ENCODE data around the gene CNPY2. TPM values are rescaled to one million over a fixed set of nuclear protein-coding genes. Genes with fewer than 3 reads are reported as not detected.

Gene CNPY2
- total and polyA plus RNA-seq, 2 donors (not counting 3 experiments of a cell fraction or from before 2014, with no cell fraction given), result 183 to 256 TPM

DNA sequence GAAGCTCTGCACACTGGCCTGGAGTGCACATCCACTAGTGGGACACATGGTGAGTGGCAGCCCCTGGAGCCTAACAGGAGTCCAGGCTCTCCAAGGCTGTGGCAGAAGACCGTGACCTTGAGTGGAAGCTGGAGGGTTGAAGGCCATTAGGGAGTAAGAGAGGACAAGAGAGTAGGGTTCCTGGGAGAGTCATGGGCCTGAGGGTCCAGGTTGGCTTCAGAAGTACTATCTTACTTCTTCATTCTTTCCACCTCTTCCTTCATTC lies 23.3 kb upstream of the CNPY2 start:
- no peak overlapping the region for H3K4me3 ChIP-seq (replicated peaks in 1 of 3; ENCODE audit: insufficient read depth in 1 of 3, low read depth in 1 of 3, low read length in 3 of 3)
- H3K27me3 ChIP-seq (ENCODE audit: control insufficient read depth in 2 of 2, insufficient read depth in 2 of 2, low read length in 2 of 2), result no peaks in the 10 kb centered on the region
- TF ChIP-seq JUN (IDR thresholded peaks at IDR 0.05; ENCODE audit: borderline replicate concordance, insufficient read depth, insufficient read length, low read depth) (no peak), FOS (IDR thresholded peaks at IDR 0.05; ENCODE audit: borderline replicate concordance, insufficient read depth, low read length) (no peak), EZH2 (IDR thresholded peaks at IDR 0.05; ENCODE audit: borderline replicate concordance, low read depth, low read length, severe bottlenecking) (no peak), POLR2A (IDR thresholded peaks at IDR 0.05; ENCODE audit: low read depth, low read length) (no peak), GATA2 (IDR thresholded peaks at IDR 0.05; ENCODE audit: insufficient read depth, insufficient read length, low read depth, low read length) (no peak), POLR2AphosphoS5 (IDR thresholded peaks at IDR 0.05; ENCODE audit: insufficient read depth, low read depth, low read length) (no peak), MYC (IDR thresholded peaks at IDR 0.05; ENCODE audit: low read depth, low read length) (no peak)
- TF ChIP-seq, protein P1, sequence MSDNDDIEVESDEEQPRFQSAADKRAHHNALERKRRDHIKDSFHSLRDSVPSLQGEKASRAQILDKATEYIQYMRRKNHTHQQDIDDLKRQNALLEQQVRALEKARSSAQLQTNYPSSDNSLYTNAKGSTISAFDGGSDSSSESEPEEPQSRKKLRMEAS (IDR thresholded peaks at IDR 0.05; ENCODE audit: insufficient read depth, insufficient read length), result no peak
- TF ChIP-seq, protein P2, sequence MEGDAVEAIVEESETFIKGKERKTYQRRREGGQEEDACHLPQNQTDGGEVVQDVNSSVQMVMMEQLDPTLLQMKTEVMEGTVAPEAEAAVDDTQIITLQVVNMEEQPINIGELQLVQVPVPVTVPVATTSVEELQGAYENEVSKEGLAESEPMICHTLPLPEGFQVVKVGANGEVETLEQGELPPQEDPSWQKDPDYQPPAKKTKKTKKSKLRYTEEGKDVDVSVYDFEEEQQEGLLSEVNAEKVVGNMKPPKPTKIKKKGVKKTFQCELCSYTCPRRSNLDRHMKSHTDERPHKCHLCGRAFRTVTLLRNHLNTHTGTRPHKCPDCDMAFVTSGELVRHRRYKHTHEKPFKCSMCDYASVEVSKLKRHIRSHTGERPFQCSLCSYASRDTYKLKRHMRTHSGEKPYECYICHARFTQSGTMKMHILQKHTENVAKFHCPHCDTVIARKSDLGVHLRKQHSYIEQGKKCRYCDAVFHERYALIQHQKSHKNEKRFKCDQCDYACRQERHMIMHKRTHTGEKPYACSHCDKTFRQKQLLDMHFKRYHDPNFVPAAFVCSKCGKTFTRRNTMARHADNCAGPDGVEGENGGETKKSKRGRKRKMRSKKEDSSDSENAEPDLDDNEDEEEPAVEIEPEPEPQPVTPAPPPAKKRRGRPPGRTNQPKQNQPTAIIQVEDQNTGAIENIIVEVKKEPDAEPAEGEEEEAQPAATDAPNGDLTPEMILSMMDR (IDR thresholded peaks at IDR 0.05; ENCODE audit: extremely low read depth in 1 of 2, insufficient read depth in 1 of 2, low read depth in 1 of 2, low read length in 2 of 2), result no peak
- dilution Hi-C loops (cut with MboI; ENCODE audit: extremely low pct_ligation_motif_present, low sequenced_read_pairs), result no loop called here
- no peaks in the 10 kb centered on the region for H3K9me1 ChIP-seq (replicated peaks; ENCODE audit: control insufficient read depth, extremely low read depth, insufficient read depth, low read length)
- no peak overlapping the region for H3K27ac ChIP-seq (ENCODE audit: insufficient read depth, low read depth, low read length)
- no peak overlapping the region for H3K4me2 ChIP-seq (ENCODE audit: insufficient read depth, low read length)
- H3K36me3 ChIP-seq (ENCODE audit: control insufficient read depth in 2 of 2, extremely low read depth in 1 of 2, insufficient read depth in 2 of 2, low read length in 2 of 2), result peaks cover 9 to 19% of the 10 kb centered on the region in 2 experiments
- no peaks in the 10 kb centered on the region for H3K79me2 ChIP-seq (ENCODE audit: control insufficient read depth, insufficient read depth, low read length)
- H2AFZ ChIP-seq (ENCODE audit: low read depth, low read length), result no peak overlapping the region
- ChIA-PET CTCF (interaction anchor here (1.3 kb wide), 1 partner anchor 23 kb away, joined by 4 read pairs; the partner anchor contains the start of gene CNPY2), POLR2A (interaction anchor here (0.6 kb wide), 1 partner anchor 9 kb away, joined by 9 read pairs; no protein-coding TSS in a partner anchor)
- DNase-seq (ENCODE audit: low read depth, low spot score), result no peak
- H3K9ac ChIP-seq (replicated peaks; ENCODE audit: extremely low read depth, insufficient read depth, low read length), result no peak overlapping the region
- no peaks in the 10 kb centered on the region for H4K20me1 ChIP-seq (replicated peaks; ENCODE audit: control insufficient read depth, extremely low read depth, insufficient read depth, low read length)
- H3K9me3 ChIP-seq (replicated peaks; ENCODE audit: control insufficient read depth, insufficient read depth, low read length), result no peaks in the 10 kb centered on the region
- intact Hi-C loops (cut with micrococcal nuclease), result no loop called here
- peaks cover 5% of the 10 kb centered on the region for H3K4me1 ChIP-seq (ENCODE audit: control insufficient read depth, extremely low read depth, insufficient read depth, low read length)
- FAIRE-seq, result no peak
- BruUV-seq (replicated peaks), result no TSS peak
